ENCODE measurements around the gene TAS1R1.
A peak's percentile ranks its signal among the peaks of the same experiment; 100 is the strongest.

The TAS1R1 gene

DNA sequence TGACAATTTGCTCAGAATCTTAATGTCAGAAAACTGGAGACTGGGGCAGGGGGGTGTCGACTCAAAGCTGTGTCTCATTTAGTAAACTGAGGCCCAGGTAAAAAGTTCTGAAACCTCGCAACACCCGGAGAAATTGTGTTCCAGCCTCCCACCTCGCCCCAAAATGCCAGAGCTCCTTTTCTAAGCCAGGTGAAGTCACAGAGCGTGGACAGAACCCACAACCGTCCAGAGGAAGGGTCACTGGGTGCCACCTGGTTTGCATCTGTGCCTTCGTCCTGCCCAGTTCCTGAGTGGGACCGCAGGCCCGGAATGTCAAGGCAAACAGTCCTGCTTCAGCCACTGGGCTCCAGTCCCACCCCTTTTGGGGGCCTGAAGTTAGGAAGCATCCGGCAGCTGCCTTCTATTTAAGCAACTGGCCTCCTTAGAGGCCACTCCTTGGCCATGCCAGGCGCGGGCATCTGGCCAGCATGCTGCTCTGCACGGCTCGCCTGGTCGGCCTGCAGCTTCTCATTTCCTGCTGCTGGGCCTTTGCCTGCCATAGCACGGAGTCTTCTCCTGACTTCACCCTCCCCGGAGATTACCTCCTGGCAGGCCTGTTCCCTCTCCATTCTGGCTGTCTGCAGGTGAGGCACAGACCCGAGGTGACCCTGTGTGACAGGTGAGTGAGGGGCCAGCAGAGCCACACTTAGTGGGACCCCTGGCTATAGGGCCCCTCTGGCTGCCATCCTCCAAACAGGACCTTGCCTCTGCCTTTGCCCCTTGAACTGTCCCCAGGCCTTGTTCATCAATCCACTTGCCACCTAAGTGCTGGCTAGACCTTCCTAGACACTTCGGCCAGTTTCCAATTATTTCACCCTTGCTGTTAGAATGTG lies at the start of gene TAS1R1:
TSS of gene TAS1R1 (plus strand) at position 401 of the 872 bp plus-strand sequence. CDS start at position 468, 67 bp downstream.
- no peak for FAIRE-seq

DNA sequence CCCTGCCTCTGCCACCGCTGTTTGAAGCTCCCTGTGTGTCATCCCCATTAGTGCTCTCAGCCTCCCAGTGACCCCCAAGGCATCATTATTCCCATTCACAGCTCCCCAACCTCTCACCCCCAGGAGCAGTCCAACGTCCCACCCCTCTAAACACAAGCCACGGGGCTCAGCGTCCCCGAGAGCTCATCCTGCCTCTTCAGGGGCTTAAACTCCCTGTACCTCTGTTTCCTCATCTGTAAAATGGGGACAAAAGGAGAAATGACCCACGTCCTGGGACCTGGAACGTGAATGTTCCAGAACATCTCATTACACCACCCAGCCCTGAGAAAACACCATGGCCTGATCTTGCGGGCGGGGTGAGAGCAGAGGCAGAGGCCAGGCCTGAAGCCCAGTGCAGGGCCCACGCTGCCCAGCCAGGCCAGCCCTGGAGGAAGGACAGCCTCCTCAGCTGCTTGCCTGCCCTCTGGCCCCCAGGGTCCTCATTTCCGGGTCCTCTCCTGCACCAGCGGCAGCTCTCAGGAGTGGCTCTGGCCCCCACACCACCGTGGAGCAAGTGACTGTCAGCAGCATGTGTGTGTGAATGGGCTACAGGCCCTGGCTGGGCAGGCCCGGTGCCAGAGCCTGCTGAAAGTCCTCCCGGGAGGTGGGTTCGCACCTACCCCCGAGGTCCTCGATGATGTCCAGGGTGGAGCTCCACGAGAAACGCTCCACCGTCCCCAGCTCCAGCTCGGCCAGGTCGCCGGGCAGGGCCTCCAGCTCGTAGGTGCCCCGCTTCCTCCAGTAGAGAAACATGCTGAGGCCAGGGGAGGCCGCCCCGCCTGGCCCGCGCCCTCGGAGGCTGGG lies 49.5 kb upstream of the TAS1R1 start:
- FAIRE-seq = no peak

DNA sequence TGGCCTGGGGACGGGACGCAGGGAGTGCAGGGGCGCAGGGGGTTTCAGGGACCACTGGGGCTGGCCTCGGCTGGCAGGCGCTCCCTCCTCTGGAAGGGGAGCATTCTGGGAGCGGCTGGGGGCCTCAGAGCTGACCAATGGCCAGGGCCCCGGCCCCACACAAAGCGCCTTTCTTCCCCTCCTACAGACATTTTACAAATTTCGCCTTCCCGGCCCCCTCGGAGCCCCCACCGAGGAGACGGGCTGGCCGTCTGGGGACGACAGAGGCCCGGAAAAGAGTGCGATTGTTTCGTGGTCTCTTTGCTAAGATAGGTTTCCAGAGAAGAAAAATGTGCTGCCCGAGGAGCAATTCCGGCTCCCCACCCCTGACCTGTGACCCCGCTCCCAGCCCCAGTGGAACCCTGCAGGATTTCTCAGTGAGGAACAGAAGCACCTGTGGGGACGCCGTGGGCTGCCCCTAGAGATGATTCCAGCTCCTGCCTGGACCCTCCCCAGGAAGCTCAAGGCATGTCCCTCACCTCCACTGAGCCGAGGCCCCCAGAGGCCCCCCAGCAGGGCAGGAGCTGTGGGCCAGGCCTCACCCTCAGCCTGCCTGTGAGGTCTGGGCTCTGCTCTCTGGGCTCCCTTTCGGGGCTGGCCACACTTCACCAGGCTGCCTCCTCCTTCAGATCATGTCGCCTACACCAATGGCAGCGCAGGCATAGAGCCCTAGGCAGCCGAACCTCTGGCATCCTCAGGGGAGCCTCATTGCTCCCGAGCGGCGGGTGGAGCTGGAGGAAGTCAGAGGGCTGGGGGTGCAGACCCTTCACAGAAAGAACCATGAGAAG lies 48.7 kb upstream of the TAS1R1 start:
- FAIRE-seq = no peak

DNA sequence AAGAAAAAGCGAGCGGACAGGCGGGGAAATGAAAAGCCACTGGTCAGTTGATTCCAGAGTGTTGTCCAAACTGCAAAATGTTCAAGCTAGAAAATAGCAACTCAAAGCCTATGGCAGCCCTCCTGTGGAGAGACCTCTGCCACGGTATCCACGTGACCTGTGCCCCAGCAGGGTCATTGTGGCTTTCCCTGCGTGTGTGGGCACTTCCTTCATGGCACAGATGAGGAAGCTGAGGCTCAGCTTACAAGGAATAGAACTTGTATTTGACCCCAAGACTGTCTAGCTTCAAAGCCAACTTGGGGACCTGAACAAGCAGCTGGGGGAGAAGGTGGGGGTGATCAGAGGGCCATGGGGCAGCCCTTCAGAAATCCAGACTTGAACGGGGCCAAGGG lies 48.1 kb upstream of the TAS1R1 start:
- no peak for FAIRE-seq

DNA sequence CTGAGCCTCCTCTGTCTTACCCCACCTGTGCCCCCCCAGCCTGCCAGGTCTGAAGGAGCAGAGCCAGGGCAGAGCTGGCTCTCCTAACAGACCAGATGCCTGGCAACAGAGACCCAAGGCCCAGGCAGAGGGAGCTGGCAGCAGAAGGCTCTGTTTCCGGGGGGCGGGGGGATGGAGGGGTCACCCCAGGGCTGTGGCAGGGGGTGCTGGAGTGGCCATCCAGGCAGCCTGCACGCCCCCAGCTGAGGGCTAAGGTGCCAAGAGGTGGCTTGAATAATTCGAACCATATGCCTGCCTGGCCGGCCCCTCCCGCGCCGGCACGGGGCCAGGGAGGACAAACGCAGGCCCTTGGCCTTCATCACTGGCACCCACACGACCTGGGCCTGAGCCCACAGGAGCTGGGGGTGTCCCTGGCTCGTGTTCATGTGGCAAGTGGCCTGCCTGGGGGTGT lies 47.6 kb upstream of the TAS1R1 start:
- no peak for FAIRE-seq

DNA sequence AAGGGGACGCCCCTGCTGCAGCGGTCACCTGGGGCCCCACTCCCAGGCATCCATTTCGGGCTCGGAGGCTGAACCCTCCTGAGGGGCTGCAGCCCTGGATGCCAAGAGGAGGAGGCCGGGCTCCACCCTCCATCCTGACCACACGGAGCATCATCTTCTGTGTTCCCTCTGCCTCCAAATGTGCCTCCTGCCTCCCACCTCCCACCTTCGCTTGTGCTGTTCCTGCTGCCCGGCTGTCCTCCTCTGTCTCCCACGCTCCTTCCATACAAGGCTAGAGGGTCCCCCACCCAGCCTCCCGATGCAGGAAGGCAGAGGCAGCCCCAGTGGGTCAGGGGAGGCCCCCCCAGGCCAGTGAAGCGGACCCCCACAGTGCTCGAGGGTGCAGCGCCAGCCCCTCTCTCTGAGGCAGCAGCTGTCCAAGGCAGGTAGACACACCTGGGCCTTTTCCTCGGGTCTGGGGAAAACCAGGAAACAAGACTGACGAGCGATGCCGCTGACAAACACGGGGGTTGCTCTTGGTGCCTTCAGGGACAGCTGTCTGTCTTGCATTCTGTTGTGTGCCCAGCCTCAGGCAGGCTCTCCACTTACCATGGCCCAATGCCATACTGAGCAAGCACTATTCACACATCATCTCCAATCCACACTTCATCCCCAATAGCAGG lies 46.8 kb upstream of the TAS1R1 start:
- FAIRE-seq = no peak

DNA sequence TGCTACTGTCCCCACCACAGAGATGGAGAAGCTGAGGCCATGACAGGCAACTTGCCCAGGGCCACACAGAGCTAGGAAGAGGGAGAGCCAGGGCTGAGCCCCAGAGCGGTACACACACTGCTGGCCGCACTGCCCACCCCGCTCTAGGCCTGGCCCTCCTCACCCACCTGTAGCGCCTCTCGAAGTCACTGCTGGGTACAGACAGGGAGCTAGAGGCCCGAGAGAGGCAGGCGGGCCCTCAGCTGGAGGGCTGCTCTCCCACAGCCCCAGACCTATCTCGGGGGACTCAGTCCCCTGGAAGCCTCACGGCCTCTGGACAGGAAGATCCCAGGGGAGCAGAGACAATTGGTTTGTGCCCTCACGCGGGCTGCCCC lies 46.3 kb upstream of the TAS1R1 start:
- no peak for FAIRE-seq

DNA sequence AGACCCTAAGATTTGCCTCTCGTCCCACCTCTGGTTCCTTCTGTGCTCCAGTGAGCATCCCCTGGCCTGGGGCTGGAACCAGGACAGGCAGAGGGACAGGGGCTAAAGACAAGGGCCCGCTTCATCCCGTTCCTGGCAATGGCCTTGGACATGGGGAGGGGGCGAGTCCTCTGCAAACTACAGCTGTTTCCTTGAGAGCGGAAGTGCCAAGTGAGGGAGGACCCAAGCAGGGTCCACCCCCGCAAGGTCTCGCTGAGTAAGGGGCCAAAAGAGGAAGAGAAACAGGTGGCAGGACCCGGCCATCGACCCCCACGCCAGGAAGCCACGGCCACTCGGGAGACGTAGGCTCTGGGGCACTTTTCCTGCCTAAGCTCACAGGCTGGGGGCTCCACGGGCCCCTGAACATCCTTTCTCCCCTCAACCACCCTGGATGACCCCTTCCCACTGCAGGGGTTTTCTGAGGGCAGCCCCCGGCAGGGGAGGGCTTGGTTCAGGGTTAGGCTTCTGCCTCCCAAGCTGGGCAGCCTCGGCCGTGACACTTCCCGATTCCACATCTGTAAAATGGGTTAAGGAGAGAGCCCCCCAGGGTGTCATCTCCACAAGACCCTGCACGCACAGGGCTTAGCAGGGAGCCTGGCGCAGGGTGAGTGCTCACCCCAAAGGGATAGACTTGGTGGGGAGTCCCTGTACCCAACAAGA lies 45.7 kb upstream of the TAS1R1 start:
- no peak for FAIRE-seq

DNA sequence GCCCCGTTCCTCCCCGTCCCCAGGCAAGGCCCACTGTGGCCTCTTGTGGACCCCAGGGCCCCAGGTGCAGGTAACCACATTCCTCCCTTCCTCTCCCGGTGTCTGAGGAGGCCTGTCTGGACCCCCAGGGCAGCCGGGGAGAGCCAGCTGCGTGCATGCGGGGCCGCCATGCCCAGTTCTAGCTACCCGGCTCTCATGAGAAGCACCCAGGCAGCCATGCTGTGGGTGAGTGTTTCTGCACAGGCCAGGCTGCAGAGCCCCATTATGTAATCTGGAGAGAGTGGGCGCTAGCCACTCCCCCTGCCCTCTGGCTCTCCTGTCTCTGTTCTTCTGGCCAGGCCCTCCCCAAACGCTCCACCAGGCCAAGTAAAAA lies 45.2 kb upstream of the TAS1R1 start:
- FAIRE-seq = no peak

DNA sequence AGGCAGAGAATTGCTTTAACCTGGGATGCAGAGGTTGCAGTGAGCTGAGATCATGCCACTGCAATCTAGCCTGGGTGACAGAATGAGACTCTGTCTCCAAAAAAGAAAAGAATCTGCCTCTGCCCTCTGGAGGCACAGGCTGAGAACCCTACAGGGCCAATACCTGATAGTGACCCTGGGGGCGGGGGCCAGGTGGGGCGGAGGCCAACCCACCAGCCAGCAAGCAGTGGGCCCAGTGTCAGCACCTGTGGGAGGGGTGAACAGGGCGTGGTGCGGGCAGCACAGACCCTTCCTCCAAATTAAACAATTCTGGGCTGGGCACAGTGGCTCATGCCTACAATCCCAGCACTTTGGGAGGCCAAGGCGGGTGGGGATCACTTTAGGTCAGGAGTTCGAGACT lies 44.6 kb upstream of the TAS1R1 start:
- no peak for FAIRE-seq

DNA sequence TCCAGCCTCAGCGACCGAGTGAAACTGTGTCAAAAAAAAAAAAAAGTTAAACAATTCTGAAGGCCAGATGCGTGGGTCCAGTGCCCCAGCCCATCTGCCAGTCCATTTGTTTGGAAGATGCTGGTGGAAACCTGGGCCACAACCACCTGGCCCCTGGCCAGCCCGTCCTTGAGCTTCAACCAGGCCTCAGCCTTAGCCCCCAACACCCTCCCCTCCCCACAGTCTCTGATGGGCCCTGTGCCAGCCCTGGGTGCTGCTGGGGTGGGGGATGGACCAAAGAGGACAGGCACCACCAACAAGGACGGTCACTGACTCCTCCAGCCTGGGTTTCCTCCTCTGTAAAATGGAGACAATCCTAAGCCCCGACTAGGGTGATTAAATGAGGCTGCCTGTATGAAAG lies 44.1 kb upstream of the TAS1R1 start:
- no peak for FAIRE-seq

DNA sequence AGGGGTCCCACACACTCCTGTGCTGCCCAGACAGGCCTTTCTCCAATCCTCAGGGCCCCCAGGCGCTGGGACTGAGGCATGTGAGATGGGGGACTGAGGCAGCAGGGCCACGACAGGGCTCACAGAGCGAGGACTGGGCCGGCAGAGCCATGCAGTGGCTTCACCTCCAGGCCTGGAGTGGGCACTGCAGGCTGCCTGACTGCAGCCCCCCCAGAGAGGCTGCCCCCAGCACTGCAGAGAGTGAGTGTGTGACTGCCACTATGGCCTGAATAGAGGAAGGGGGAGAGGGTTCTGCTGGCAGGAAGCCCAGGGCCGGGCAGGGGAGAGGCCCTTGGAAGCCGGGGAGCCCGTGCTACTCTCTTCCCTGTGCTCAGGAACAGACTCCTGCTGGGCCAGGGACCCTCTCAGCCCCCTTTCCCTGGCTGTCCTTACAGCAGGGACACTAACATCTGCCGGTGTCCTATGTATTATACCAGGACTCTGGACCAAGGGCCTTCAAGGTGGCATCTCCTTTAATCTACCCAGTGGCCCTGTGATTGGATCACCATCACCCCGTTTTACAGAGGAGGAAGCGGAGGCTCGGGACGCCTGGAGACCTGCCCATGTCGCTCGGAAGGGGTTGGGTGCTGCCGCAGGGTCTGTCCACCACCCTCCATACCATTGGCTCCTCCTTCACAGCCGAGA lies 43.4 kb upstream of the TAS1R1 start:
- FAIRE-seq = no peak

DNA sequence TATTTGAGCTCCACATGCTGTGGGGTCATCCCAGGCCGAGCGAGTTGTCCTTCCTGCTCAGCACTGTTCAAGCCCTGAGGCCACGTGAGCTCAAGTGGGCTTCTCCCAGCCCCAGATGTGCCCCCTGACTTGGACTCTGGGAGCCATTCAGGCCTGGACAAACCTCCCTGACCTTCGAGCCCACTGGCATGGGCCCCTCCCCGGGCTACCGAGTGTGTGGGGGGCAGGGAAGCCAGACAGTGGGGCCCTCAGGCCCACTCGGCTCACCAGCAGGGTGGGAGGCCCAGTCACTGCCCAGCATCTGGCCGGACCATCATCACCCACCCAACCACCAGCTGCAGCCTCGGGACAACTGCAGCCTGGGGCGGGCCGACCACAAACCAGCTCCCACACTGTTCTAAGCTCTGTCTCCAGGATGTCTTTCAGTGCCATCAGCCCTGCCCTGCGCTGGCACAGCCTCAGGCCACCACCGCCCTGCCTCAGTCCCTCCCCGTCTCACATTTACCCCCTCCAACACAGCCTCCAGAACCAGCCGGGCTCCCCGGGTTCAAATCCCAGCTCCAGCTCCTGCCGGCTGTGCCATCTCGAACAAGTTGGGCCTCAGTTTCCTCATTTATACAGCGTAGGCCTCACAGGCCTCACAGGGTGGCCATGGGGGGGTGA lies 42.7 kb upstream of the TAS1R1 start:
- no peak for FAIRE-seq

DNA sequence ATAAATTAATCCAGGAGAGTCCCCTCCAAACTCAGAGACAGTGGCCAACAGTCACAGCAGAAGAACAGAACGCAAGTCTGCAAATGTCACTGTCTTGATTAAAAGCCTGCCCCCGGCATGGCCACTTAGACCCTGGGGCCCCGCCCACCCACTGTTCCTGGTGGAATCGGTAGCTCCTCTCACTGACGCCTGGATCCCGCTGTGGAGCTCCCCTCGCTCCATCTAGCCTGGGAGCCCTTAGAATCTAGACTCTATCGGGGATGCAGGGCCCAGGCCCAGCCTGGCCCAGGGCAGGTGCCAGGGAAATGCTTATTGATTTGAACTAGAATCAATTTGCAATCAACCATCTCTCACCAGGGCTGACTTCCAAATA lies 42.2 kb upstream of the TAS1R1 start:
- no peak for FAIRE-seq

DNA sequence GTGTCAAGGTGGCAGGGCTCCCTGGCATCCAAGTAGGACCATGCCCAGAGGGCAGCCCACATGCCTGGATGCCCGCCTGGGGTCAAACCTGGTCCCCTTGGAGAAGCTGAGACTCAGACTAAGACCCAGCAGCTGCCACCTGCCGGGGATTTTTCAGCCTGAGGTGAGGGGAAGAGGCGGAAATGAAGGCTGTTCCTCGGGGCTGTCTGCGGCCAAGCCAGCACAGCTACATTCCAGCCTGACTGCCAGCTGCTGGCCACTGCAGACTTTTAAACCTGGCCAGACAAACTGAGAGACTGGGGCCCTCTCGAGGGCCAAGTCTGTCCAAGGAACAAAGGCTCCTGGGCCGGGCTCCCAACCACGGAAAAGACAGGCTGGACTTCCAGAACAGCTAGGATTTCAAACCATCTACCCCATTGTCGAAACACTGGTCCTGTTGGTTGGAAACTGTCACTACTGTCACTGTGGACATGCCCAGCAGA lies 41.7 kb upstream of the TAS1R1 start:
- no peak for FAIRE-seq

DNA sequence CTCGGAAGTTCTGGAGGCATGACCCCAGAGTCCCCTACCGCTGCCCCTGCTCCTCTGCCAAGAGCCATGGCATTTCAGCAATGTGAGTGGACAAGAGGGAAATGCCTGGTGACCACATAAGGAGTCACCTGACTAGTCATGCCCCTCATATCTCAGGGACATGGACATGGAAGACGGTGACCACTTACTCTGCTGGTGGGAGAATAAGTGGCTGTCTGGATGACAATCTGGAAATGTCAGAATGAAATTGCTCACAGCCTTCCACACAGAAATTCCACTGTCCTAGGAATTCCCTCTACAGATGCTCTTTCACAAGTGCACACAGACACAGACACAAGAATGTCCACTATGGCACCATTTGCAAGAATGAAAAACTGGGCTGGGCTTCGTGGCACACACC lies 39.3 kb upstream of the TAS1R1 start:
- no peak for FAIRE-seq

DNA sequence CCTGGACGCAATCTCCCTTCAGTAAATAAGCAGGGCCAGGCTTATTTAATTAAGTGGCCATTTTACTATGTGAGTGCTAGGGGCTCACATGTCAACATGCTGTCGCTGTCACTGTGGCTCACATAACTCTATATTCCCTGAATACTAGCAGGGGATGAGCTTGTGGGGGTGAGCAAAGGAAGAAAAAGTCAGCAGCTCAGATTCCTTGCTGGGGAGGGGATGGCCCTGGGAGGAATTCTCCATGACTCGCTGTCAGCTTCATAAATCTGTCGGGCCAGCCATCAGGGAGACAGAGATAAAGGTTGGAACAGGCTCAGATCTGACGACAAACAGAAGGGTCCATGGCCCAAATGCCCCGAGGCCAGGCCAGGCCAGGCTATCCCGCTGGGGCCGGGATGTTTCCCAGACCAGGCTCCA lies 37.7 kb upstream of the TAS1R1 start:
- FAIRE-seq = no peak

DNA sequence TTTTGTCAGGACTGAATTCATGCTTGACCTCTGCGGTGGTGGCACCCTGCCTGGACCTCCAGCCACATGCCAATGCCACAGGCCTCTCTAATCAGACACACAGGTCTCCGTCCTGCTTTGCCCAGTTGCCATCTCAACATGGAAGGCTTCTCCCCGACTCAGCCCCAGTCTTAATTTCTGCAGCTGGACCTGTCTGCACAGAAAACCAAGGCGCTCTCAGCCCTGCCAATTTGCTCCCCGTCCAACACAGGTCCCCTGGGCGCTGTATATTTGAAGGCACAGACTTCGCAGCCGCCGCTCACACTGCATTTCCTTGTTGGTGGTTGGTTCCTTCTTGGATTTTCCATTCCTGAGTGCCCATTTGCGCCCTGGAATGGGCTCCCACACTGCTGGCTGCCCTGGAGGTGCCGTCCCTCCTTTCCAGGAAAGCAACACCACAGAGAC lies 35.6 kb upstream of the TAS1R1 start:
- no peak for FAIRE-seq

DNA sequence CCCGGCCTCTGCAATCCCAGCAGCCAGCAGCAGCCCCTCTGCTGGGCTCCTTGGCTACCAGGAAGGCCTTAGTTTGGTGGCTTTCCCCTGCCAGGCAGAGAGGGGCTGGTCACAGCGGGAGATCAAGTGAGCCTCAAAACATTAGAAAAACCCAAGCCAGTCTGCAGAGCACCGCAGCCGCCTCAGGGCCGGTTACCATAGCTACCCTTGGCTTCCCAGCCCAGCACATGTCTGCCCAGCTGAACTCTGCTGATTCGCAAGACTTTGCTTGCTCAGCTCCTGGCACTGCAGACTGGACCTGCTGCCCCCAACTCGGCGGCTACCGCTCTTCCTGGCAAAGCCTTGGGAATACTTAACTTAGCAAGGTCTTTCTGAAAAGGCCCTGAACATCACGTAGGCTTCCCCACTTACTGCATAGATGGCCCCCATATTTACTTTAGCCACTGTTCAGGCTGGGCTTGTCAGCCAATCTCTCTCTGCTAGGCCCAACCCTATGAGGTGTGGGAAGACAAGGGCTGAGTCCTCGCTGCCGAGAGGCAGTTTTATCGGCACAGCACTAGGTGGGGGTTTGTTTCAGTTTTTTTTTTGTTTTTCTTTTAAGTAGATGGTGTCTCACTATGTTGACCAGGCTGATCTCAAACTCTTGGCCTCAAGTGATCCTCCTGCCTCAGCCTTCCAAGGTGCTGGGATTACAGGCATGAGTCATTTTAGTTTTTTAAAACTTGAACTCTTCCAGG lies 35.0 kb upstream of the TAS1R1 start:
- peak; percentile 30 for FAIRE-seq

DNA sequence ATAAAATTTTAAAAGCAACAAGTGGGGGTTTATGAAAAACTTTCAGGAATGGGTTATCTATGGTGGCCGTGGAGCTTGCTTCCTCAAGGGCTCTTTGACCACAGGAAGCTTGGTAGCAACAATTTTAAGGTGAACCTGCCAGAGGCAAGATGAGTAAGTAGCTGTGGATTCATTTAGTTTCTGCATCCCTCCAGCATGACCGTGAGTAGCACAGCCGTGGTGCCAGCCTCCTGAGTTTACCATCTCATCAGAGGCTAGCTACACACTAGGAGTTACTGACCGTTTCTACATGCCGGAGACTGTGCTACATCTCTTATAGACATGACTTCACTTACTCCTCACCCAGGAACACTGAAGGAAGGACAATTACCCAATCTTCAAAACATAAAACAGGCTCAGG lies 33.6 kb upstream of the TAS1R1 start:
- no peak for FAIRE-seq

Data from islet of Langerhans (tissue), 1 donor.